Nephron progenitor cell (in vitro differentiated cells): ENCODE data around the gene TNNI3K.
A peak's percentile ranks its signal among the peaks of the same experiment; 100 is the strongest.
"Not testable (repeated sequence)": the region's sequence is repeated elsewhere in the genome, so short reads cannot be mapped to it uniquely, and the experiment has no call there.

Source experiments
- DNase-seq: peaks from one replicate; pipeline ENCODE4 v3.0.0; 2021
- H3K27ac Mint-ChIP-seq: 2 replicates; pipeline ENCODE4 v1.8.0; 2021; ENCODE audit warnings: mild to moderate bottlenecking, moderate library complexity, mixed read lengths
- H3K27me3 Mint-ChIP-seq: 2 replicates; pipeline ENCODE4 v1.8.0; 2021; ENCODE audit warnings: mild to moderate bottlenecking, low read depth, mixed read lengths; ENCODE audit not compliant: poor library complexity
- H3K36me3 Mint-ChIP-seq: 2 replicates; pipeline ENCODE4 v1.8.0; 2021; ENCODE audit warnings: low read depth, mixed read lengths
- H3K4me1 Mint-ChIP-seq: 2 replicates; pipeline ENCODE4 v1.8.0; 2021; ENCODE audit warnings: mixed read lengths
- H3K4me3 Mint-ChIP-seq: 2 replicates; pipeline ENCODE4 v1.8.0; 2021; ENCODE audit warnings: mild to moderate bottlenecking, moderate library complexity, mixed read lengths
- H3K9me3 Mint-ChIP-seq: 2 replicates; pipeline ENCODE4 v1.8.0; 2021; ENCODE audit warnings: mild to moderate bottlenecking, moderate library complexity, mixed read lengths
- CTCF ChIP-seq: fragments of 200-600 bp; sonication (generic); IDR thresholded peaks from 2 replicates; pipeline ENCODE4 v1.5.0; 2021; ENCODE audit warnings: antibody characterized with exemption

TNNI3K gene

DNA sequence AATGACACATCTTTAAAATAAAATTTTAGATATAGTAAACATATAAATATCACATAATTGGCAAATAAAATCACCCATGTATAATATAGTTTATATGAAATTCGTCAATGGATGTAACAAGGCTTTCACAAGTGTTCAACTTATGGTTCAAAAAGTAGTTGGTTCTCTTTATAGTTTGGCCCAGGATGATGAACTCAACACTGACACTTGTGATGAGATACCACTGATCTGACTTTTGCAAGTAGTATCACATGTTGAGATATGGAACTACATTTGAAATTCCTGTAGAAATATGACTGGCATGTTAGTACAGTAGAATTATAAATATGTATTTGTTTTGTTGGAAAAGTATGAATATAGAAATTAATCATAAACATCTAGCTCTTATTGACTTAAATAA is 1.8 kb downstream of the TNNI3K start:
- Mint-ChIP-seq H3K27ac (no peak overlapping the region), H3K36me3 (no peaks in the 10 kb centered on the region), H3K27me3 (no peaks in the 10 kb centered on the region), H3K9me3 (no peaks in the 10 kb centered on the region), H3K4me1 (no peaks in the 10 kb centered on the region), H3K4me3 (no peak overlapping the region)
- no peak for TF ChIP-seq CTCF
- no peak for DNase-seq

DNA sequence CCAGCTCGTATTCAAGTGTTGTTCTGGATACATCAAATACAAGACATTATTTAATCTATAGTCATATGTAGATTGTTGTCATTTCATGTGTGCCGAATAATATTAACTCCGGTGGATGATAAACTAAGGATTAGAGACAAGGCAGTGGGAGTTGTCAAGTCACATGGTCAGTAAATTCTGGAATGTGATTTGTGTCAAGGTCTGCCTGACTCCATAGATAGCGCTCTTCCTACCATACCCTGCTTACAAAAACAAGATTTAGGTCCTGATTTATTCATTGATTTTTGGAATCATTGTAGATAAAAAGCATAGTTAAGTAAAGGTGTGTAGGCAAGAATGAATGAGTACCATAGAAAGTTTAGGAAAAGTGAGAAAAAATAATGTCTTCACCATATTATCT is 2.6 kb downstream of the TNNI3K start:
- H3K36me3 Mint-ChIP-seq = no peaks in the 10 kb centered on the region
- H3K9me3 Mint-ChIP-seq = no peaks in the 10 kb centered on the region
- no peak overlapping the region for H3K4me3 Mint-ChIP-seq
- H3K27me3 Mint-ChIP-seq = no peaks in the 10 kb centered on the region
- no peaks in the 10 kb centered on the region for H3K4me1 Mint-ChIP-seq
- TF ChIP-seq CTCF = no peak
- no peak for DNase-seq
- H3K27ac Mint-ChIP-seq = no peak overlapping the region

GRCh38 chr1:74245168-74245772 is 10.1 kb downstream of the TNNI3K start:
- Mint-ChIP-seq H3K36me3 (peaks cover 10% of the 10 kb centered on the region), H3K4me1 (peaks cover 22% of the 10 kb centered on the region), H3K27ac (no peak overlapping the region), H3K4me3 (no peak overlapping the region), H3K9me3 (peaks cover 16% of the 10 kb centered on the region), H3K27me3 (no peaks in the 10 kb centered on the region)
- DNase-seq = no peak
- no peak for TF ChIP-seq CTCF

- H3K27ac Mint-ChIP-seq = peak overlapping the region; percentile 73
- no peak for DNase-seq
- H3K4me1 Mint-ChIP-seq = peaks cover 22% of the 10 kb centered on the region
- H3K36me3 Mint-ChIP-seq = peaks cover 10% of the 10 kb centered on the region
- TF ChIP-seq CTCF = no peak
- H3K9me3 Mint-ChIP-seq = peaks cover 16% of the 10 kb centered on the region
- H3K27me3 Mint-ChIP-seq = no peaks in the 10 kb centered on the region
- no peak overlapping the region for H3K4me3 Mint-ChIP-seq
Observed at GRCh38 chr1:74246315-74246714, 11.1 kb downstream of the TNNI3K start.

DNA sequence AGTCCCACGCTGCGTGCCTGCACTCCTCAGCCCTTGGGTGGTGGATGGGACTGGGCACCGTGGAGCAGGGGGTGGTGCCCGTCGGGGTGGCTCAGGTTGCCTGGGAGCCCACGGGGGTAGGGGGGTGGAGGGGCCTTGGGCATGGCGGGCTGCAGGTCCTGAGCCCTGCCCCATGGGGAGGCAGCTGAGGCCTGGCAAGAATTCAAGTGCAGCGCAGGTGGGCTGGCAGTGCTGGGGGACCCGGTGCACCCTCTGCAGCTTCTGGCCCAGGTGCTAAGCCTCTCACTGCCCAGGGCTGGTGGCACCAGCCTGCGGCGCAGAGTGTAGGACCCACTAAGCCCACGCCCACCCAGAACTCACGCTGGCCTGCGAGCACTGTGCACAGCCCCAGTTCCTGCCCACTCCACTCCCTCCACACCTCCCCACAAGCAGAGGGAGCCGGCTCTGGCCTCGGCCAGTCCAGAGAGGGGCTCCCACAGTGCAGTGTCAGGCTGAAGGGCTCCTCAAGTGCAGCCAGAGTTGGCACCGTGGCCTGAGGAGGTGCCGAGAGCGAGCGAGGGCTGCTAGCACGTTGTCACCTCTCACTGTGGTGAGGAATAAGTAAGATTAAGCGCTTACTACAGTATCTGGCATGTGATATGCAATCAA is 12.8 kb downstream of the TNNI3K start:
- no peak for DNase-seq
- H3K27me3 Mint-ChIP-seq = no peaks in the 10 kb centered on the region
- H3K9me3 Mint-ChIP-seq = peaks cover 16% of the 10 kb centered on the region
- peaks cover 10% of the 10 kb centered on the region for H3K36me3 Mint-ChIP-seq
- H3K4me1 Mint-ChIP-seq = peaks cover 22% of the 10 kb centered on the region
- no peak overlapping the region for H3K4me3 Mint-ChIP-seq
- no peak for TF ChIP-seq CTCF
- no peak overlapping the region for H3K27ac Mint-ChIP-seq

GRCh38 chr1:74253243-74253824 is 18.1 kb downstream of the TNNI3K start:
- not testable (repeated sequence) for H3K27me3 Mint-ChIP-seq, H3K36me3 Mint-ChIP-seq, H3K27ac Mint-ChIP-seq, H3K4me1 Mint-ChIP-seq, H3K4me3 Mint-ChIP-seq, DNase-seq
- peaks cover 27% of the 10 kb centered on the region for H3K9me3 Mint-ChIP-seq
